Forelimb muscle (tissue), 1 donor: Measurements from ENCODE around the gene NEDD4L. TPM values are rescaled to one million over a fixed set of nuclear protein-coding genes. Genes with fewer than 3 reads are reported as not detected.

Experiments
- DNase-seq: peaks from one replicate; pipeline ENCODE4 v3.0.0-alpha.2; 2013; ENCODE audit warnings: low read depth
- polyA plus RNA-seq: library from polyadenylated mRNA; unstranded; fragments of 120-200 nt; gene quantifications from one replicate; pipeline ENCODE4 v1.2.1, GENCODE V29; 2013; ENCODE audit not compliant: insufficient read length

The NEDD4L gene
- polyA plus RNA-seq, 1 donor, result 33.6 TPM

DNA sequence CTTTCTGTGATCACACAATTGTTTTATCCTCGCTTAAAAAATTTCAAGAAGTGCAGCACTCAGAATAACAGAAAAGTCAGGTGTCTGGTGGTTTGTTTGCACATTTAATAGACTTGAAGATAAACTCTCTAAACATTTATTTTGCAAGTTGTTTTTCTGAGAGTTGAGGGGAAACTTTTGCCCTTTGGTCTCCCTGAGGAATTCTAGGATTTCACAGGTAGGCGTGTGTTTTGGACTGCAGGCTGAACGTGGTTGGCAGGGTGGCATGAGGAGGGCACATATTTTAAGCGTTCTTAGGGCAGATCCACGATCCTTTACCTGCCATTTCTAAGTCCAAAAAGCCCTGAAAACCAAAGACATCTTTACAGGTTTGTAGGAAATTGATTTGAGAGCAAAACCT lies 188.6 kb downstream of the NEDD4L start:
- no peak for DNase-seq

DNA sequence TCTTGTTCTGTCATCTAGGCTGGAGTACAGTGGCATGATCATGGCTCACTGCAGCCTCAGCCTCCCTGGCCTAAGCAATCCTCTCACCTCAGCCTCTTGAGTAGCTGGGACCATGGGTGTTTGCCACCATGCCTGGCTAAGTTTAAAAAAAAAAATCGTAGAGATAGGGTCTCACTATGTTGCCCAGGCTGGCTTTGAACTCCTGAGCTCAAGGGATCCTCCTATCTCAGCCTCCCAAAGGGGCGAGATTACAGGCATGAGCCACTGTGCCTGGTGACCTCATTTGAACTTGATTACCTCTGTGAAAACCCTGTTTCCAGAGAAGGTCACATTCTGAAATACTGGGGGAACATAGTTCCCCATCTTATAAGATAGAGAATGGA lies 190.3 kb downstream of the NEDD4L start:
- no peak for DNase-seq

DNA sequence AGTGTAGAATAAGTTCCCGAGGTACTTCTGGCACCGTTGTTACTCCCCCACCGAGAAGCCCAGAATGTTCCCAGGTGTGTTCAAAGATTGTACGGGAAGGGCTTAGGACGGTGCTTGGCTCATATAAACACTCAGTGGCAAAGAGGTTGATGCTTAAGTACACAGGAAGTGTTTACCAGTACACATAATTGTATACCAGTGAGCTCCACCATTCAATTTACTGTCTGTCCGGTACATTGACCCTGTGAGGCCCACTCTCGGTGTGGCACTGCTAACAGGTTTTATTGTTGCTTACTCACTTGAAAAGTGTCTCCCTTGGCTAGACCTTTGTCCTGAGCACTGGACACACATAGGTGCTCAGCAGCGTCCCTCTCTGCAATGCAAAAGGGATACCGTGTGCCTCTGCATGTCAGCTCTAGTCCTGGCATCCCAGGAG lies 191.0 kb downstream of the NEDD4L start:
- DNase-seq, result no peak

DNA sequence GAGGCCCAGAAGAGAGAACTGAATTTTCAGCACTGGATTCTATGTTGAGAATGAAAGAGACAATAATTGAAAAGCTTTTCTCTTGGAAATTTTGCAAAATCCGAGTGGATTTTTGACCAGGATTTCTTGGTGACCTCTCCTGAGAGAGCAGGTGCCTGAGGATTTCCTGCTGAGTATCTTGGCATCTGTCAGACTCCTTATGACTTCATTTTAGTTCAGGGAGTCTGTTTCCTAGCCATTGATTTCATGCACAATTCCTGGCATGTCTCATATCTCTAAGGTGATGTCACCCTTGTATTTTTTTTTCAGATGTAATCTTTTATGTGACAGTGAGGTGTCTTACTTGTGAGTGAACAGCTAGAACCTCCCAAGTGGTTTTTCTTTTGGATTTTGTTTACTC lies 195.9 kb downstream of the NEDD4L start:
- no peak for DNase-seq

DNA sequence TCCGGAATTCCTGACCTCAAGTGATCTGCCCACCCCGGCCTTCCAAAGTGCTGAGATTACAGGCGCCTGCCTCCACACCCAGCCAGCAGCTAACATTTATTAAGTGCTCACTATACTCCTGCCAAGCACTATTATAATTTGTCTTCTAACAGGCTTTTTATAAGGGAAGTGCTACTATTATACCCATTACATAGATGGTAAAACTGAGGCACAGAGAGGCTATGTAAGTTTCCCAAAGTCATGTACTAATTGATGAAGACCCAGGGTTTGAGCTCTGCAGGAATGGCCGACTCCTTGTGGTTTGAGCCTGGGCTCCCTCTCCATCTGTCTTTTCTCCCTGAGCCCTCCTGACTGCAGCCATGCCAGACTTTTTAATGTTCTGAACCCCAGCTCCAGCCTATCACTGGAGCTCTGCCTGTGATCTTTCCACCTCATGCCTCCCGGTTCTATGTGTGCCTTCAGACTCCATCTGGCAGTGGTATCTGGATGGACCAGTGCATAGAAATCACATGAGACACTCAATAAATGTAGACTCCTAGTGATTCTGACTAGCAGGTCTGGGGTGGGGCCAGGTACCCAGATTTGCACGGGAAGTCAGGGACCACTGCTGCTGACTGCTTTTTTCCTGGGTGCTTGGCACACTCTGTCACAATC lies 197.1 kb downstream of the NEDD4L start:
- no peak for DNase-seq

DNA sequence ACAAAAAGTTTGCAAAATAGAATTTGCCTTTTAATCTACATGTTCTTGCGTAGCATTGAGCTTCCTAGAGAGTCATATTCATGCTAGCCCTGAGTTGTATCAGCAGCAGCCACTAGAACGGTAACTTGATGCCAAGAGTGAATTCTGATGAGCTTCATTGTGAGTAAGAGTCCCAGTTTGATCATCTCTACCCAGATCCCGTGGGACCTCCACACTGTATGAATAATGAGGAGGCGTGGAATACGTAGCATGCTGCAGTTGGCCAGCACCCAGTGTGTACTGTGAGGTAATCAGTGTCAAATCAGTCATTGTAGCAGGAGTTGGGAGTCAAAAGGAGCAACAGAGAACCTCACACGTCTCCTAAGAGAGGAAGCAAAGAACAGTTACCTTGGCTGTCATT lies 197.9 kb downstream of the NEDD4L start:
- DNase-seq, result no peak

DNA sequence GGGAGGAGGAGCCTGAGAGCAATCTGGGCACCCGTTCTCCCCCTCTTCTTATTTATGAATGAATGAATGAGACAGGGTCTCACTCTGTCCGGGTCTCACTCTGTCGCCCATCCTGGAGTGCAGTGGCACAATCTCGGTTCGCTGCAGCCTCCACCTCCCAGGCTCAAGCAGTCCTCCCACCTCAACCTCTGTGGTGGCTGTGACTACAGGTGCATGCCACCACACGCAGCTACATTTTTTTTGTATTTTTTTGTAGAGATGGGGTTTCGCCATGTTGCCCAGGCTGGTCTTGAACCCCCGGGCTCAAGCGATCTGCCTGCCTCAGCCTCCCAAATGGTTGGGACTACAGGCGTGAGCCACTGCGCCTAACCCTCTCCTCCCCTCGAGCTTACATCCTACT lies 198.4 kb downstream of the NEDD4L start:
- DNase-seq, result no peak

DNA sequence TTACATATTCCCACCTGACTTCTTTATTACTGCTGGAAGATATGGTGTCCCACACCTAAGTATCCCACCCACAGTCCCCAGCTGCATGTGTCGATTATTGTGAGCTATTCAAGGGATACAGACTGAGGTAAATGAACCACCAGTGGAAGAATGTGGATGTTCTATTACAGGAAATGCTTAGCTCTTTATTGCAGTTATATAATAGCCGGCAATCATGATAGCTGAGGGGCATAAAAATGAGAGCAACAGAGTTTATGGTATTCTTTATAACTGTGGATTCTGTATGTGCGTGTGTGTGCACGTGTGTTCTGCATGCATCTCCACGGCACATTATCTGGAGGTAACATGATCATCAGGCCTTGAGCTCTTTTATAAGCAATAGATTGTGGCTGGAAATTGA lies 198.9 kb downstream of the NEDD4L start:
- DNase-seq, result no peak

DNA sequence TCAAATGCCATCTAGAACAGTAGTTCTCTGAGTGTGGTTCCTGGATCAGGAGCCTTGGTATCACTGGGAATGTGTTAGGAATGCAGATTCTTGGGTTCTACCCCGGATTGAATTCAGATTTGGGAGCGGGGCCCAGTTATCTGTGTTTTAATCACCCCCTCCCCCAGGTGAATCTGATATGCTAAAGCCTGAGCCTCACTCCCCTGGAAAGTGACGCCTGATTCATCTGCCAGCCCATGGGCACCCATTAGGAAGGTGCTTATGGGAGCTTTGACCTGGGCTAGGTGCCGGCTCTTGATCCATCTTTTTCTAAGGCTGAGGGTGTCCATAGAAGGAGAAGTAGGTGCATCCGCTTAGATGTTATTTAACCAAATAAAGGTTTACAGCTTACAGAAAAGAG lies 199.4 kb downstream of the NEDD4L start:
- DNase-seq, result no peak

DNA sequence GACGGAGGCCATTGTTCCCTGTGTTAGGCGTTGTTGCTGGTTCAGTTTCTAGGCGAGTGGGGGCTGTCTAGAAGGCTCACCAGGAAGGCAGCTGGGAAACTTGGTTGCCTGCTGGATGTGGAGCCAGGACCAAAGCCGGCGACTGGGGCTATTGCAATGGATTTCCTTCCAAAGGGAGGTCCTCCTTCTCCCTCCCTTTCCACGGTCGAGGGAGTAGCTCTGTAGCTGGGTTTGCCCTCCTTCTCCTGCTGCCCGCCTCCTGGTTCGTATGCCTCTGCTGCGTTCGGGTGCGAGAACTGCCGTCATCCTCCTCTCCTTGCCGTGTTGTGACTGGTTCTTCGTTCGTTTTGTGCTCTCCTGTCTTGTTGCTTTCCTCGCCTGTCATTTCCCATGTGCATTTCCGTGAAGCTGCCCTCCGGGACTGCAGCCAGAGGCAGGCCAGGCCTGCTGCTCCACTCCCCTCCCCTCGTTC lies 203.4 kb downstream of the NEDD4L start:
- no peak for DNase-seq

DNA sequence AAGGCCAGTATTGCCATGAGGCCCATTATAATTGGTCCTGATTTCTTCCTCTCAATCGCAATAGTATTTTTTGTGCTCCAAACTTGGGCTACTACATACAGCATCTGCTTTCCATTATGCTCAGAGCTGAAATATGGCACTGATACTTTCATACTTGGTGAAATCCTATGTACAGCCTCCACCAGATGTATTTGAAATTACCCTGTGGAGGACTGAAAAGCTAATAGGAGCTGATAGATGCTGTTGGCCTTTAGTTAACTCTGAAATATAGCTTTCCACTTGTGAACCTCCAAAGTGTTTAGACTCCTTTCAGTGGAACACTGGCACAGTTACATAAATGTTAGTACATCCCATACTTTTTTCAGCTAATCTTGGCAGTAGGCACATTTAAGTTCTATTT lies 205.7 kb downstream of the NEDD4L start:
- DNase-seq, result peak; percentile 56

DNA sequence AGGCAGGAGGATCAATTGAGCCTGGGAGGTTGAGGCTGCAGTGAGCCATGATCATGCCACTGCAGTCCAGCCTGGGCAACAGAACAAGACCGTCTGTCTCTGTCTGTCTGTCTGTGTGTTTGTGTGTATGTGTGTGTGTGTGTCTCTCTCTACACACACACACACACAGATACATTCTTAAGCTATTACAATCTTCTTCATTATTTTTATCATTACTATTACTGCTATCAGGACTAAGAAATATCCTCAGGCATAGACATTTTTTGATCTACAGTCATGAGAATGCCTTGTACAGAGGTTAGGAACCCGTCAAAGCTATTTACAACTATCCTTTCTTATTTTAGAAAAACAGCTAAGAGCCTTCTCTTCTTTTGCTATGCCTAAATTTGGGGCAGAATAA lies 207.4 kb downstream of the NEDD4L start:
- no peak for DNase-seq

DNA sequence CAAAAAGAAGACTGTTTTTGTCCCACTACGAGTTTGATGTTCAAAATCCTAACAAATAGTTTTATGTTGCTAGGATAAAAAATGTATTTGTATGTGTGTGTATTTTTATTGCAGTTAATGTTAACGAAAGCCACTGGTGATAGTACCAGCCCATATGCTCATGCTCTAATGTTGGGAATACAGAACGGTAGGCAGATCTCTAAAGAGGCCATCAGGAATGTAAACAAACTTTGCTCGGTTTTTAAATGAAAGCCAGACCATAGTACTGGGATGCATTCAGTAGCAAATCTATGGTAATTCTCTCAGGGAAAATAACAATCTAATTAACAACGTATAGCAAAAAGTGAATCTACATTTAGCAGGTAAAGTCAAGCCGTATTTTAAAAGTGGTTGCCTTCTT lies 208.1 kb downstream of the NEDD4L start:
- no peak for DNase-seq

DNA sequence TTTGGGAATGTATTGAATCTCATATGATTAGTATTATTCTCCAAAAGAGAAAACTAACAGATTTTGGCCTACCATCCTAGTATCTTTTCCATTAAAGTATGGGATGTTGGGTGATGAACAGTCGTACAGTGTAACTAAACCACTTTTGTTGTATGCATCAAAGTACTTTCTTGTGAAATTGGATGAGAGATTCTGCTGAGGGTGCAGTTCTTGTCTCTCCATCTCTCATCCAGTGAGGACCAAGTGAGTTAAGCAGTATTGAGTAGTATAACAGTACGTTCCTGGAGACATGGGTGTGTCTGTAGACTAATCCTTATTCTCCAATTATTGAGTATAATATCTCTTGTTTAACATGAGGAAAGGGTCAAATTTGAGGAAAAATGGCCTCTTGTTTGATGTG lies 209.3 kb downstream of the NEDD4L start:
- DNase-seq, result no peak

DNA sequence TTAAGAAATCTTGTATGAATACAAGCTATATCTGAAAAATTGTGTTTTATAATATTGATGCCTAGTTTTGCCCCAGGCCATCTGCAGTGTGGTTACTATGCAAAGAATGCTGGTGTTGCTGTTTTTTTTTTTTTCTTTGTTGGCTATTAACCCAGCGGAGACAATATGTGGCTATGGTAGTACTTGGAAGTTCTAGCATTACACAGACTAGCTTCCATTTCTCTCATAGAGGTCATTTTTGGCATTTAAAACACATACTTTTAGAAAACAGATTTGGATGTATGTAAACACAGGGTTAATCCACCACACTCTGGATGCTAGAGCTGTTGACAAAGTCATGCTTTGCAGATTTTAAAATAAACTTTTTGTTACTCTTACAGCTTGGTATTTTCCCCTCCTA lies 209.8 kb downstream of the NEDD4L start:
- no peak for DNase-seq

DNA sequence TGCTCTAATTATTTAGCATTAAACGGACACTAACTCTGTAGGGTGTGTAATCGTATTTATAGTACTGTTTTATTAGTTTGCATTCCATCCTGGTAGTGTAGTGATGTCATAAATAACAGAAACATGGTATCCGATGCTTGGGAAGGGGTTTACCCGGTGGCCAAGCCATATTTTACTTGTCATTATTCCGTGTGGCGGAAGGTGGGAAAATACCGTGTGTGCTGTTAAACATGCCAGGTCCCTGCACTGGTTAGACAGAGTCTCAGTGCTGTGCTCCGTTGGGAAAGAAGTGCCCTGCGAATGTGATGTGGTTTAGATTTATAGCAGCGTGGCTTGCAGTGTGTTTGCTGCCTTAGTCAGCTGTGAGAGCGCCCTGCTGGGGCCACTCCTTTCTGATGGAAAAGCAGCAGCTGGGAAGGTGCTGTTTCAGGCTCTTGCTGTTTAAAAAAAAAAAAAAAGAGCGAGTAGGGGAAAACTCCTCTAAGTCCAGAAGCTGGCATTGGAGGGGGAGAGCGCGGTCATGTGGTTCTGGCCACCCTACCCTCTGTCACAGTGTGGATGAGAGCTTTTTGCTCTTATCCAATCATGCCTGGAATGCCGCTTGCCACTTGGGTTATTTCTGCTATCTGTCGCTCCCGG lies 211.0 kb downstream of the NEDD4L start:
- no peak for DNase-seq

DNA sequence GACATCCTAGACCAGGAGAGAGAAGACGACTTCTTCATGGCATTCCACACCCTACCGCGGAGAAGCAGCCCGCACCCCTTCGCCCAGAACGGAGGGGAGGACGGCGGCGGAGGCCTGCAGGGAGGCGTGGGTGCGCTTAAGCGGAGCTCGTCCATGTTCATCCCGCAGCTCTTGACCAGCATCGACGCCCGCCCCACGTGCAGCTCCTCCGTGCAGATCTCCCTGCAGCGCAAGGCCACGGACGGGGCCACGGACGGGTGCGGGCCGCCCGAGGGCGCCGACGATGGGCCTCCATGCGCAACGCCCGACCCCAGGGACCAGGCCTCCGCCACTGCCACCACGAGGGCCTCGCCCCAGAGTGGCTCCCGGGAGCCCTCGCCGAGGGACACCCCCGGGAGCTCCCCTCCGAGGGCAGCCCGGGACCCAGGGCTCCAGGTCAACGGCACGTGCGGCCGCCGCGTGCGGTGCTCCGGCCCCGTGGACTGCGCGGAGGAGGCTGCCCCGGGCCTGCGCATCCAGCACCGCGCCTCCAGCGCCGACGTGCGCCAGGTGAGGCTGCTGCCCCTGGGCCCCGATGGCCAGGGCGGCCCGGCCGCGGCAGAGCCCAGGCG lies 211.8 kb downstream of the NEDD4L start:
- DNase-seq, result no peak

DNA sequence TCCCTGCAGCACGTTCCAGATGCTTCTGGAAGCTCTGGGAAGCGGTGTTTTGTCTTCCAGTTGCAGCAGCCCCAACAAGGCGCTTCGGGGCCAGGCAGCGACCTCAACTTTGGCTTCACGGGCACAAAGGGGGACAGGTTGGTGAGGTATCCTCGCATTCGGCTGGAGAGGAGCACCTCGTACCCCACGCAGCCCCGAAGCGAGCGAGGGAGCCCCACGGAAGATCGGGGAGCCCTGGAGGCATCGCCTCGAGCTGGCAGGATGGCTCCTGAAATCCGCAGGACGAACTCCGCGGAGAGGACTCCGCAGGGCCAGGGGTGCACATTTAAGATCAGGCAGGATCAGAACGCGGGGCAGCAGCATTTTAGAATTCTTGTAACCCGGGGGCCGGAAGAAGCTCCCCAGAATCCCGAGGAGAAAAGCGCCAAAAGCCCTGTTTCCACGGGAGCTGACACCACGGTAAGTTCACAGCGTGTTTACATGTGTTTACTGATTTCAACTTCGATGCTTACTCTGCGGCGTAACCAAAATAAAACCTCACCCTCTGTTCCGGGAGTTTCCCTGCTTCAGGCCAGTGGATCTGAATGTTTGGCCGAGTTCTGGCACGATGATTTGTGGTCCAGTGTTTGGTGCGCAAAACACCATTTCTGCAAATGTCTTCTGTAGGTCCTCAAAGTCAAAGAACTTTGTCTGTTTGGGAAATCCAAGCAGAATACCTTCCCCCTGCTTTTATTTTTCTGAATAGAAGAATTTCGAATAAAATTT lies 212.5 kb downstream of the NEDD4L start:
- no peak for DNase-seq

DNA sequence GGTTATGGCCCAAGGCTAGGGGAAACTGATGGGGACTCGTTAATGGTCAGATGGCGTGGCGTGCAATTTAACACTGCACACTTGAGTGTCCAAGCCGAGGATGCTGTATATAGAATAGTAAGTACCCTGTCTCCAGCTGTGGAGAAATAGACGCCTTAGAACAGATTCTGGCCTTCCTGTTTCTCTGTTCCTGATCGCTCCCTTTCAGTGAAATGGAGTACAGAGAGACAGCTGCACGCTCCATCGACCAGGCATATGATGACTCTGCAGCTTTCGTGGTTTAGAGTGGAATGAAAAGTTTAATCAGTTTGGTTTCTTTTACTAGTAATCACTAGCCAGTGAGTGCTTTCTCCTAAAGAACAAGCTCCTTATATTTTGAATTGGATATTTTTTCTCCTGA lies 213.4 kb downstream of the NEDD4L start:
- no peak for DNase-seq

DNA sequence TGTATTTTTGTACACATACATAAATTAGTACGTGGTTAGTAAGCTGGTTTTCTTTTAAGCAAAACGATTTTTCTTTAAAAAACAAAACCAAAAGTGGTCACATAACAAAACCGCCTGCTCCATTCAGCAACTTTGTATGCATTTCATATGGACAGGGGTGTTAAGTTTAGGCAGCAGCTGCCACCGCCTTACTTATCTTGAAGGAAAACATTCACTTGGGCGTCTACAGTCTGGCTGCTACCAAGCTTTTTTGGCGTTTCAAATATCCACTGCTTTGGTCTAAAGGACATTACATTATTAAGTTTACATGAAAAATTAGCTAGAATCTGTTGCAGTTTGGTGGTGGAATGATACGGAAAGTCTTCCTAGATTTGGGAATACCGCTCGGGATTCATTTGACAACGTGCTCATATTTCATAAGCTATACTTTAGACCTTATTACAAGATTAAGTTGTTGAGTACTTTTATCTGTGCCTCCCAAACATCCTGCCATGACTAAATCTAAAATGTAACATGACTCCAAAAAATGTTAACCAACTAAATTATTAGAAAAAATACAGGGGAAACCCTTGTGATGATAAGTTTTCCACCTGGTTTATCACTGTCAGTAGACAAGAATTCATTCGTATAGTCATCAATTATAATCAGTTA lies 214.8 kb downstream of the NEDD4L start:
- no peak for DNase-seq

DNA sequence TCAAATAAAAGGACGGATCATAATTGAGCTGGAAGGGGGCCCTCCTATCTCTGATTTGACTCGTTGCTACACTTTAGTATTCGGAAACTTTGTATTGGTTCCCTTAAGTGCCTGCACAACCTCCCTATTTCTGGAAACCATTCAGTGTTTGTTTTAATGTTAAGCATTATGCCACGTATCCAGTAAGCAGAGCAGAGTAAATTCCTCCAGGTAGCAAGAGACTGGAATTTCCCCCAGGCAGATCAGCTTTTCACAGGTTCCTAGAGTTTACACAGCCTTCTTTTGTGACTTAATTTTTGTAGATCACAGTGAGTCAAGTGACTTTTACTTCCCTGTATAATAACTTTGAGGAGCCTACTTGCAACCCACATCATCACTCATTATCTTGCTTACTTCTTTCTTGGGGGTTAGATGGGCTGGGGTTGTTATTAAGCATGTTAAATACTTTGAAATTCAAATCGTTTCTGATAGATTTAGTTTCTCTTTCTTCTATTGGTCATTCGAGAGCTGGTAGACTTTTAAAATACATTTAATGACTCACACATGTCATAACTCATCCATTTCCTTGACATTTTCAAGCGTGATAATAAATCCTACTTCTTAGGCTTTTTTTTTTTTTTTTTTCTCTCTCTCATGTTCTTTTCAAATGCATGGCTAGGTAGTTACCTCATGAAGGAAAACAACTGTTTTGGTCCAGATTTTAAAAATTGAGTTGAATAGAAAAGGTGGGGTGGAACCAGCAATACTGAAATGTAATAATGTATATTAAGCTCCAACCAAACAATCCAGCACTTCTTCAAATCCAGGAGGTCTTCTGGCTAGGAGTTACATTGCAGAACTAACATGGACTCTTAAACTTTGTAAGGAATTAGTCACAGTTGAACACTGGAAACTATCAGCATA lies 219.3 kb downstream of the NEDD4L start:
- no peak for DNase-seq
